Bronchial epithelial cell (primary cell): Measurements from ENCODE around the gene ZSCAN1. TPM values are rescaled to one million over a fixed set of nuclear protein-coding genes. Genes with fewer than 3 reads are reported as not detected.

ENCODE experiments used
- DNase-seq: peaks from one replicate; pipeline ENCODE4 v3.0.0-alpha.2; 2010; ENCODE audit warnings: low read depth
- FAIRE-seq: peaks from 2 replicates; lab custom pipeline; 2011; peaks lifted over from hg19 to GRCh38; lab: Jason Lieb, UNC
- H3K27me3 ChIP-seq: 2 replicates; pipeline ENCODE4 v1.5.1; 2011; ENCODE audit warnings: low read length; ENCODE audit not compliant: control insufficient read depth, insufficient read depth
- H3K36me3 ChIP-seq: 2 replicates; pipeline ENCODE4 v1.5.1; 2011; ENCODE audit warnings: low read length; ENCODE audit not compliant: control insufficient read depth, insufficient read depth
- H3K4me3 ChIP-seq: 2 replicates; pipeline ENCODE4 v1.5.1; 2011; ENCODE audit warnings: mild to moderate bottlenecking, low read depth, low read length, control low read depth
- CTCF ChIP-seq: IDR thresholded peaks from 2 replicates; pipeline ENCODE4 v1.5.1; 2011; ENCODE audit warnings: mild to moderate bottlenecking, moderate library complexity, low read length, control low read depth, inconsistent platforms; ENCODE audit not compliant: insufficient read depth, severe bottlenecking
- total RNA-seq: library from RNA; depleted of rRNA; stranded (reverse); fragments of >200 nt; gene quantifications from 2 replicates; pipeline ENCODE4 v1.2.1, GENCODE V29; 2014

The ZSCAN1 gene
- total RNA-seq, 1 donor from 2014 or later = under 0.01 TPM

DNA sequence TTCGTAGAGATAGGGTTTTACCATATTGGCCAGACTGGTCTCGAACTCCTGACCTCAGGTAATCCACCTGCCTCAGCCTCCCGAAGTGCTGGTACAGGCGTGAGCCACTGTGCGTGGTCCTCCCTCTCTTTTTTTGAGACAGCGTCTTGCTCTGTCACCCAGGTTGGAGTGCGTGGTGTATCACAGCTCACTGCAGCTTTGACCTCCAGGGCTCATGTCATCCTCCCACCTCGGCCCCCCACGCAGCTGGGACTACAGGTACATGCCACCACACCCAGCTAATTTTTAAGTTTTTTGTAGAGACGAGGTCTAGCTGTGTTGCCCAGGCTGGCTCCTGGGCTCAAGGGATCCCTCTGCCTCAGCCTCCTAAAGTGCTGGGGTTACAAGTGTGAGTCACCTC lies 46.0 kb downstream of the ZSCAN1 start:
- no peak for TF ChIP-seq CTCF
- DNase-seq = no peak
- peaks cover 1% of the 10 kb centered on the region for H3K36me3 ChIP-seq
- no peak overlapping the region for H3K4me3 ChIP-seq
- no peaks in the 10 kb centered on the region for H3K27me3 ChIP-seq
- no peak for FAIRE-seq

DNA sequence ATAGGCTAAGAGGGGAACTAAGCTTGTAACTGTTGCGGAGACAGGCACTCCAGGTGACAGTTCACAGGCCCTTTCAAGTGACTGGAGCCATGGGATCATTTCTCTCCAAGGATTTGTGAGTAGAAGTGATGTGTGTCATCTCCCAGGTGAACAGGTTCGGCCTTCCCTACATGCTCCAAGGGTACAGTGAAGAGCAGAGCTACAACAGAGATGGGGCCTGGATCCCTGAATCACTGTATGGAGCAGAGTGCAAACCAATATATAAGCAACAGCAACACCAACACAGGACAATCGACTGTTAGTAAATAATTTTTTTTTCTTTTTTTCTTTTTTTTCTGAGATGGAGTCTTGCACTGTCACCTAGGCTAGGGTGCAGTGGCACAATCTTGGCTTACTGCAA lies 49.2 kb downstream of the ZSCAN1 start:
- no peak for DNase-seq
- Histone ChIP-seq H3K27me3 (no peaks in the 10 kb centered on the region), H3K4me3 (no peak overlapping the region), H3K36me3 (peaks cover 2% of the 10 kb centered on the region)
- FAIRE-seq = no peak
- no peak for TF ChIP-seq CTCF

GRCh38 chr19:58084596-58085347 lies 50.9 kb downstream of the ZSCAN1 start:
- DNase-seq = no peak
- no peak for FAIRE-seq
- no peak for TF ChIP-seq CTCF
- no peak overlapping the region for H3K4me3 ChIP-seq
- no peaks in the 10 kb centered on the region for H3K27me3 ChIP-seq
- peaks cover 5% of the 10 kb centered on the region for H3K36me3 ChIP-seq

DNA sequence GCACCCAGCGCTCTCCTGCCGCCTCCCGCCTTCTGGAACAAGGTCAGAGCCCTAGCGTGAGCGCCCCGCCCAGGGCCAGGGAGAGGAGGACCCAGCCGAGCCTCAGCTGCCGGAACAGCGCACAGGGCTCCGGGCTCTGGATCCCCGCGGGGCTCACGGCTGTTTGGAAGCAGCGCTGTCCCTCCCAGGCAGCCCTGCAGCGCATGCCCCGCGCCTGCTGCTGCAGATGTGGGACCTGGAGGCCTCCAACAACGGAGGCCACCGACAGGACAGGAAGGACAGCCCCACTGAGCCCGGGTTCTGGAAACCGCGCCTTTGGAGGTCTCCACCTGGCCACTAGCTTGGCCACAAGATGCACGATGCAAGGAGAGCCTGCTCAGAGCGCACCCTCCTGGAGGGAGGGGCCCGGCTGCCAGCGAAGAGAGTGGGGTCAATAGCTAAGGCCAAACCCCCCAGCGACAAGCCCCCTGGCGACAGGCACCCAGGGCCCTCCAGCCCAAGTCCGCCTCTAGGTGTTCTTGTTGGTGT lies 51.6 kb downstream of the ZSCAN1 start:
- no peak for TF ChIP-seq CTCF
- H3K27me3 ChIP-seq = no peaks in the 10 kb centered on the region
- no peak overlapping the region for H3K4me3 ChIP-seq
- DNase-seq = no peak
- FAIRE-seq = no peak
- H3K36me3 ChIP-seq = peaks cover 5% of the 10 kb centered on the region

- Histone ChIP-seq H3K36me3 (peaks cover 5% of the 10 kb centered on the region), H3K27me3 (no peaks in the 10 kb centered on the region)
- no peak for FAIRE-seq
Observed at GRCh38 chr19:58086825-58087710, 53.2 kb downstream of the ZSCAN1 start.

More at GRCh38 chr19:58086825-58087710, 53.2 kb downstream of the ZSCAN1 start:
- DNase-seq = no peak
- no peak overlapping the region for H3K4me3 ChIP-seq
- TF ChIP-seq CTCF = no peak
